ENCODE measurements around the gene LTF.
"Not testable (repeated sequence)": the region's sequence is repeated elsewhere in the genome, so short reads cannot be mapped to it uniquely, and the experiment has no call there.

LTF gene

DNA sequence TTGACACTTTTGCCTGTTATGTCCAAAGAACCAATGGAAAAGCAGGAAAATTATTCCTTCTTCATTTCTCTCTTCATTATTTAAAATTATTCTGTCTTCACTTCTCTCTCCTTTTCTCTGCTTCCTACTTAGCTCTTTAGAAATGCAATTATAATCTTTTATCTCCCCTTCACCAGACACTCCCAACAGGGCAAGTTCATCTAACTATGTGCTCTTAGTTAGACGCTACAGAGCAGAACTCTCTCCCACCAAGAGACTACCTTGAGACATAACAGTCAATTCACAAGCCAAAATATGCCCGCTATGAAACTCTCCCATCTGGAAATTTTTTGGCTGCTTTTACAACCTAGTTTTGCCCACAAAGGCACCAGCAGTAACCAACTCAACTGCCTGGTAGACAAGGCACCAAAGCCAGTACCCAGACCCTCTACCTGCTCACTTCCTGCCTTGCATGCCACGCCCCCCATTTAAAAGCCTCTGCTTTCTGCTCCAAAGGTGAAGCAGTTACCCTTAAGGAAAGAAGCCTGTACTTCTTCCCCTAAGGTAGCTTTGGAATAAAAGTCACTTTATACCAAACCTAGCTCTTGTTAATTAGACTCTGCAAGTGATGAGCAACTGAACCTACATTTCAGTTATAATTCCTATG lies 29.5 kb downstream of the LTF start:
- DNase-seq = no peak

DNA sequence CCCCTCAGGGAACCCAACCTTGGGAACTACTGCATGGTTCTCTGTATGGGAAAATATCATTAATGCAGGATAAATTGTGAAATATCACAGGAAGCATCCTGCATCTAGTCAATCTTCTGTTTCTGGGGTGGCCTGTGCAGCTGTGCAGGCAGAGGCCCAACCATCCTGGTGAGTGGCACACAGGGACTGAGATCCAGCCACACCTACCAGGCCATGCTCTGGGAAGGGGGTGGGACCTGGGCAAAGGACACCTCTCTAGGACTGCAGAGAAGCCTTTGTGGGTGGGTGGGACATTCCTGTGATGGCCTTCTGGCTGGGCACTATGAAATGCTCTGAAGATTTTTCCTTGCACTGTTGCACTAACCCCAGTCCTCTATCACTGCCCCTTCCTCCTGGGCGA lies 30.9 kb downstream of the LTF start:
- DNase-seq = no peak

DNA sequence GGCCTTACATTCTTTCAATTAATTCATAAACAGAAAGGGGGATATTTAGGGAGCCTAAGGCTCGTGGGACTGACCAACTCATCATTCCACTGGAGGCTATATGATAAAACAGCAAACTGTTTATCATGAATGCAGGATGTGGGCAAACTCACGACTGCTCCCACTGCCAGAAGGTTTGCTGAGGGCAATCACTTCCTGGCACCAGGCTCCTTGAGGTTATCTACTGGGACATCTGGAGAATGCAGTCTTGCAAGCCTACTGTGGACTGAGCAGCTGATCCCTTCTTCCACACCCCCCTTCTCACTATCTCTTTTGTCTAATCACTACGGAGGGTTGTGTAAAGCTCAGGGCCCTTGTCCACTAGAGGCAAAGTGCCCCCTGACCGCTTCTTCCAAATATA lies 31.6 kb downstream of the LTF start:
- not testable (repeated sequence) for DNase-seq

DNA sequence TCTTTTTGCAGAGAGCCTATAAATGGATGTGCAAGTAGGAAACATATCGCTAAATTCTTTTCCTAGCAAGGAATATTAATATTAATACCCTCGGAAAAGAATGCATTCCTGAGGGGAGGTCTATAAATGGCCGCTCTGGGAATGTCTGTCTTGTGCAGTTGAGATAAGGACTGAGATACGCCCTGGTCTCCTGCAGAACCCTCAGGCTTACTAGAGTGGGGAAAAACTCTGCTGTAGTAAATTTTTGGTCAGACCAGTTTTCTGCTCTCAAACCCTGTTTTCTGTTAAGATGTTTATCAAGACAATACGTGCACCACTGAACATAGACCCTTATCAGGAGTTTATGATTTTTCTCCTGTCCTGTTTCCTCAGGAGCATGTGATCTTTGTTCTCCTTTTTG lies 32.8 kb downstream of the LTF start:
- not testable (repeated sequence) for DNase-seq

DNA sequence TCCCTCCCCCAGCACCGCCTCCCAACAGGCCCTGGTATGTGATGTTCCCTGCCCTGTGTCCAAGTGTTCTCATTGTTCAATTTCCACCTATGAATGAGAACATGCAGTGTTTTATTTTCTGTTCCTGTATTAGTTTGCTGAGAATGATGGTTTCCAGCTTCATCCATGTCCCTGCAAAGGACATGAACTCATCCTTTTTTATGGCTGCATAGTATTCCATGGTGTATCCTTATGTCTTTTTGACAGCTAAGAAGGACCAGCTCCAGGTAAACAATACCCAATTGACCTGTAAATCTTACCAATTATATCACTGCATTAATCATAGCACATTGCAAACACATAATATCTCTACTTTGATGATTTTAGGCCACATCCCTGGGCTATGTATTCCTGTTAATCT lies 33.8 kb downstream of the LTF start:
- not testable (repeated sequence) for DNase-seq

DNA sequence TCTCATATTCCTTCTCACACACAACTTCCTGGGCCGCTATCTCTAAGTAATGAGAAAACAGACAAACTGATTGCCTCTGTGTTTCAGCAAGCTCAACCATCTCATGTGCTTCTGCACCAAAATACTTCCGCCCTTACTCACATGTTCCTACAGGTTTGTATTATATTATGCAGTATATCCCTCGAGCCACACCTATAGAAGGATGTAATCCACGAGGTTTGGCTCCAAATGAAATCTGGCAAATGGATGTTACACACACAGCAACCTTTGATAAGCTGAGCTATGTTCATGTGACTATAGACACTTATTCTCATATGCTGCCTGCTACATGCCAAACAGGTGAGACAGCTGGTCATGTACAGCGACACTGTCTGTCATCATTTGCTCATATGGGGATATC lies 35.0 kb downstream of the LTF start:
- no peak for DNase-seq

DNA sequence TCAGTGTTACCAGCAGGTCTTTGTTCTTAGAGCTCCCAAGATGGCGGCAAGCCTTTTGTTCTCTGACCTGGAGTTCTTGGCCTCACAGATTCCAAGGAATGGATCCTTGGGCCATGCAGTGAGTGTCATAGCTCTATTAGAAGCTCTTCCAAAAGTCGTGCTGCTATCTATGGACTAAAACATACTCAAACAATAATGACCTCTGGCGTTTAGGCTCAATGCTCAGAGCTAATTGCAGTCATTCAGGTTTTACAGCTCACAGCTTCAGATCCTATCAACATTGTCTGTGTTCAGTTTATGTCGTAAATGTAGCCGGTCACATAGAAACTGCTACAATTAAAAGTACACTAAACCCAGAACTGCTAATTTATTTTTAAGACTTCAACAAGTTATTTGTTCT lies 35.5 kb downstream of the LTF start:
- DNase-seq = no peak

DNA sequence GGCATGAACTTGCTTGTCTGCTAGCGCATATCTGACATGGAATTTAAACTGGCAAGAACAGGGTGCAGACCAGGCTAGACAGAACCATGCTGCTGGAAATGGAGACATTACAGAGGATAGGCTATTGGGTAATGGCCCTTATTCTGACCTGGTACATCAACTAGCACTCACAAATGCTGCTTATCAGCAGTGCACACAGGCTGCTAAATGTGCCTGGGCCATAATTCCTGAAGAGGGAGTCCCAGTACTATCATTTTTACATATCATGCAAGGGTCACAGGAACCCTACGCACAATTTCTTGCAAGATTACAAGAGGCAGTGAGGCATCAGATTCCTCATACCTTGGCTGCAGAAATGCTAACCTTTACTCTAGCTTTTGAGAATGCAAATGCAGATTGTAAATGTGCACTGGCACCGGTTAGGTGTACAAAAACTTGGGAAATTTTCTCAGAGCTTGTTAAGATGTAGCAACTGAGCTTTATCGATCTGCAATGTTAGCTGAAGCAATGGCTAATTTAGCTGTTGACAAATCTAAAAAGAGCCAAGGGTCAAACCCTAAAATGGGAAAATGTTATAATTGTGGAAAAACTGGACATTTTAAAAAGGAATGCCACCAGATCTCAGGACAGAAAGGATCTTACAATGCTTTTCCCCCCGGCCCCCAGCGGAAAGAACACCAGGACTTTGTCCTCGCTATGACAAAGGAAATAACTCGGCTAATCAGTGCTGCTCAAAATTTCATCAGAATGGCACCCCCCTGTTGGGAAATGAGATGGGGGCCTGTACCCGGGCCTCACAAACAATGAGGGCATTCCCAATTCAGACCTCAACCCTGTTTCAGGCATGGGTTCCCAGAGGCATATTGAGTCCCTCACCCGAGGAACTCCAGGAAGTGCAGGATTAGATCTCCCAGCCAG lies 36.5 kb downstream of the LTF start:
- no peak for DNase-seq

DNA sequence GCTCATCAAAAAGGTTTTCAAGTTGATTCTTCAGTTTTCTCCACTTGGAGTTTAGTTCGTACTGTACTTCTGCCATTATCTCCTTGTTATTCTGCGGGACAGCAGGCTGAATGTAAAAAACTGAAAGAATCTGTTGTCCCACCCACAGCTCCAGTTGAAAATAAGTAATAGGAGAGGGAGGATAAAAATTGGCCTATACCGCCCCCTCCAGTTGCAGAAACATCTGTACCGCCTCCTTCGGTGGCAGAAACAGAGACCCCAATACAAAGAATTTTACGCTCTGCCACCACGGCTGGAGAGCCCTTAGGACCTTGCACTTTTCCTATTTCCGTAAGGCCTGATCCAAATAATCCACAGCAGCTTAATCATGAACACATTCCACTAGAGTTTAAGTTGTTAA lies 37.3 kb downstream of the LTF start:
- not testable (repeated sequence) for DNase-seq

DNA sequence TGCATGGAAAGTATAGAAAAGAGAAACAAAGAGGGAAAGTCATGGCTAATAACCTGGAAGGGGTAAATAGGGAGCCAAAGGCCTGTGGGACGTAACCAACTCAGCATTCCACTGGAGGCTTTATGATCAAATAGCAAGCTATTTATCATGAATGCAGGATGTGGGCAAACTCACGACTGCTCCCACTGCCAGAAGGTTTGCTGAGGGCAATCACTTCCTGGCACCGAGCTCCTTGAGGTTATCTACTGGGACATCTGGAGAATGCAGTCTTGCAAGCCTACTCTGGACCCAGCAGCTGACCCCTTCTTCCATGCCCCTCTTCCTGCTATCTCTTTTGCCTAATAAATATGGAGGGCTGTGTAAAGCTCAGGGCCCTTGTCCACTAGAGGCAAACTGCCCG lies 38.2 kb downstream of the LTF start:
- not testable (repeated sequence) for DNase-seq

DNA sequence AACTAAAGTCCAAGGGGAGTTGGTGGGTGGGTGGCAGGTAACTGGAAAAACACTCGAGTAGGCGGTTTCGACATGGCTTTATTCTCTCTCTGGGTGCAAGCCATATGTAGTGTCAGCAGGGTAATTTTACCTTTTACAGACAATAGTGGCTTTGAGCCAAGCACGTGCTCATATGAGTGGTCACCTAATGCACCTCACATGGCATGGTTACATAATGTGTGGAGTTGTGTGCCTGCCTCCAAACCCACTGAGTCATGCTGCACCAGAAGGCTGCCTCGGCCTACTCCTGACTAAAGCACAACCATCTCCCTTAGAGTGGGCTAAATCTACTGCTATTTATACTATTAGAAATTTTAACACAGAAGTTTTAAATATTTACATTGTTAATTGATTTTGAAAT lies 41.1 kb downstream of the LTF start:
- no peak for DNase-seq

DNA sequence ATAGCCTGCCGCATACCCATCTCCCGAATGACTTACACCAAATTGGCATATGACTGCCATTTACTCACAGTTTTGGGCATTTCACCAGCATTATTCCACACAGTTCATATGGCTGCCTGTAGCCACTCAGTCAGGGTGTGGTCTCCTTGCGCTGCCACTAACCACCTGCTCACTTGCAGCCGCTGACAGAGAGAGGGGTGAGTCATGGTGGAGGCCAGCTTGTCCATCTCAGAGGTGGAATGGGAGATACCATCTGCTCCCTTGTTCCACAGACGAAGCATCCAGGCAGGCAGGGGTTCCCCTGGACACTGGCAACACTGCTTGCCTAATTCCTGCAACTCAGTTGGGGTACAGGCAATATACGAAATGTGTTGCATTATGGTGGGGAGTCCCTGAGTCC lies 42.1 kb downstream of the LTF start:
- no peak for DNase-seq

DNA sequence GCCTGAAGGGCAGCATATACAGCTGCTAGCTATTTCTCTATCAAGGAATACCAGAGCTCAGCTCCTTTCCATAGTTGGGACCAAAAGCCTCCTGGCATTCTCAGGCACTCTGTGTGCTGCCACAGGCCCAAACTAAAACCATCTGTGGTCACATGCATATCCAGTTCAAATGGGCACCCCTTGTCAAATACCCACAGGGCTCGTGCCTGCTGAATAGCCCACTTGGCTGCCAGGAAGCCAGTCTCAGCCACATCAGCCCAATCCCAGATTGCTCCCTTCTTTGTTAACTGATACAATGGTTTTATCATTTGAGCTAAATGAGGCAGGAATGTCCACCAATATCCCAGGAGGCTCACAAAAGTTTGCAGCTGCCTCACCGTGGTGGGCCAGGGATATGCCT lies 43.8 kb downstream of the LTF start:
- no peak for DNase-seq

DNA sequence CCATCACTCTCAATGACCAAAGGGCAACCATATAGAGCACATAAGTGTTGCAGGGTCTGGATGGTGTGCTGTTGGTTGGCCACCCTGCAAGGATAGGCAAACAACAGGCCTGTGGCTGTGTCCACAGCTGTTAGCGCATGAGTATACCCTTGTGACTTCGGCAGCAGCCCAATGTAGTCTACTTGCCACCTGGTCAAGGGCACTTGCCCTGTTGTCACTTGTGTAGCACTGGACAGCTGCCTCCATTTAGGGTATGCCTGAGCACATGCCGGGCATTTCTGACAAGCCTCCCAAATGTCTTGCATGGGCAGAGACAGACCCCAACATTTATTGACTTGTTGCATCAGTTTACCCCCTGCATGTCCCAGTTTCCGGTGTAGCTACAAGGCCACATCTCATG lies 44.9 kb downstream of the LTF start:
- no peak for DNase-seq

DNA sequence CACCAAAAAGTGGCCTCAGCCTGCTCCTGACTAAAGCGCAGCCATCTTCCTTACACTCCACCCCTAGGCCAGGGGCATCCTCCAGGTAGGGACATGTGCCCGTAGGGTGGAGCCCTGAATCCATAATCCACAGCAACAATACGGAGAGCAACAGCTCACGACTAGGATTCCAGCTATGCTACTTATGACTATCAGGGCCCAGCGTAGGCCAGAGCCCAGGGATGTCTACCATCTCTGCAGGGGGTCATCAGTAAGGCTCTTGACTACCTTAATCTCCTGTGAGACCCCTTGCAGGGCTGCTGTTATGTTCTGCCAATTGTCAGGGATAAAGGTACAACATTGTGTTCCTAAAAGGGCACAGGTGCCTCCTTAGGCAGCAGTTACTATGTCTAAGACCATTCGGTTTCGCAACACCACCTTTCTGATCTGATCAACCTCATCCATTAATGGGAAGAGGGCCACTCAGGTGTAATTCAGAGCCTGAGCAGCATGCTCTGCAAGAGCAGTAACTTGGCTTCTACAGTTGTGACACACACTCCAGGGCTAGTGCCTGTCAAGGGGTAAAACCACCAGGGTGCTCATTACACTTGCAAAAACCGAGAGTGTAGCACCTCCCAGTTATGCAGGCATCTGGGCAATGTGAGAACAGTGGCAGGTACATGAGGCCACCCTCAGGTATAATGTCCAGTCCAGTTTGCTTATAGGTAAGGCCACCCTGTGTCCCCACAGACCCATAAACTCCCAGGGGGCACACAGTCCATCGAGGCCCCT lies 46.7 kb downstream of the LTF start:
- no peak for DNase-seq

DNA sequence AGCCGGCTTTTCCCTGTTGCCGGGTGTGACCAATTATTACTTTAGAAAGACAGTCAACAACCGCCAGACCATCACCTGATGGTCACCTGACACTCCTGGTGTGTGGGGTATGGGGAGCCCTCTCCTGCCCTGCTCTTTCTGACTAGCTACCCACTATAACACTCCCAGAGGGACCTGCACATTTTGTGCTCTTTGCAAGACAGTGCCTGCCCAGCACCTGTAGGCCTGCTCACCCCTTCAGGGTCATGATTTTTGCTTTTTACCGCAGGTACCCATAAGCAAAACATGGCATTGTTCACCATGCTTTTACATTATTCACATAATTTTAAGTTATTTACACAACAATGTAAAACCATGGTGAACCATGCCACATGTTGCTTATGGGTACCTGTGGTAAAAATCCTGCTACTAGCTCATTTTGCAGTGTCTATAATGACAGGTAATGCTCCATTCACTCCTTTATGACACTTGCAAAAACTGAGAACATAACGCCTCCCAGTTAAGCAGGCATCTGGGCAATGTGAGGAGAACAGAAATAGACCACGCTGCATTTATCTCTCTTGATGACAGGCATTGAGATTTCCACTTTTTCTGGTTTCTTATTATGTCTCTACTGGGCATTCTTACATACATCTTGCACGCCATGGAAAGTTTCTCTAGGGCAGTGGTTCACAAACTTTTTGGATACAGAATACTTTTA lies 47.7 kb downstream of the LTF start:
- no peak for DNase-seq

DNA sequence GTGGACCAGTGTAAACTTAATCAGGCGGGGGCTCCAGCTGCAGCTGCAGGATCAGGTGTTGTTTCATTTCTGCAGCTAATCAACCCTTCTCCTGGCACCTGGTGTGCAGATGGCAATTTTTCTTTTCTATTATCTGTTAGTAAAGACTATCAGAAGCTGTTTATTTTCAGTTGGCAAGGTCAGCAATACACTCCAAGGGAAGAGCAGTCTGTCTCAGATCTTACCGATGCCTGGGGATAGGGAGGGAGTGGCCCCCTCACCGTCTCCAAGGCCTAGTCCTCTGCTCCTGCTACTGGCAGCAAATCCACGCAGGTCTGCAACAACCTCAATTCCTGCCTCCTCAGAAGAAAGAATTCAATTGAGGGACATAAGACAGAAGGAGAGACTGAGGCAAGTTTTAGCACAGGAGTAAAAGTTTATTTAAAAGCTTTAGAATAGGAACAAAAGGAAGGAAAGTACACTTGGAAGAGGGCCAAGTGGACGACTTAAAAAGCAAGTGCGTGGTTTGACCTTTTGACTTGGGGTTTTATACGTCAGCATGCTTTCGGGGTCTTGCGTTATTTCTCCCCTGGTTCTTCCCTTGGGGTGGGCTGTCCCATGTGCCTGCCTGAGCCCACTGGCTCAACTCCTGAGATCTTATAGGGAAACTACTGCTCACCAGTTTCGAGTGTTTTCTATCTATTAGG lies 48.4 kb downstream of the LTF start:
- no peak for DNase-seq

DNA sequence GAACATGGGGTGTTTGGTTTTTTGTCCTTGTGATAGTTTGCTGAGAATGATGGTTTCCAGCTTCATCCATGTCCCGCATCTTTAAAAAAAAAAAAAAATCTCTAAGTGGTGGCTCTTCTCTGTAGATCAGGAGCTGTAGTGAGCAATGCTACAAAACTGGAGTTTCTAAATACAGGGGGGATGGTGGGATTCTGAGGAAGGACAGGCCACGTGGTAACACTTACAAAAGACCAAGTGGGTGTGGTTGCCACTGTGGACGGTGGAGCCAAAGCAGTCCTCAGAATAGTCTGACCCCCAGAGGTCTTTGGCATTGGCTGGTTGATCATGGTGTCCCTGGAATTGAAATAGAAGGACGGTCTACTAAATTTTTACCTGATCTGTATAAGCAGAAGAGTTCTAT lies 50.0 kb downstream of the LTF start:
- DNase-seq = no peak

DNA sequence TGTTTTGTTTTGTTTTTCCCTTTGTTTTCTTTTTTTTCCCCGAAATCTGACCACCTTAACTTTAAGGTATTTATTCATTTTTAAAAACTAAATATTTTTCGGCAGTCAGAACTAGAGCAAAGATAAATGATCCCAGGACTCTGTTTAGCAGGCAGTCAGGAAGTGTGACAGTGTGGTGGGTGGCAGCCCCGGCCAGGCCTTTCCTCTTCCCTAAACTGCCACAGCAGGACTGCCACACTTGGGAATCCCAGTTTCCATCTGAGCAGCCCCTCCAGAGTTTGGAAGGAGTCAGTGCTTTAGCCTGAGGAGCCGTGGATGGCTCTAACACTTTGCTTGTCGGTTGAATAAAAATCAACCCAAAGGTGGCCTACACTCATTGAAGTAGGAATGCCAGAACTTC lies 50.8 kb downstream of the LTF start:
- no peak for DNase-seq

DNA sequence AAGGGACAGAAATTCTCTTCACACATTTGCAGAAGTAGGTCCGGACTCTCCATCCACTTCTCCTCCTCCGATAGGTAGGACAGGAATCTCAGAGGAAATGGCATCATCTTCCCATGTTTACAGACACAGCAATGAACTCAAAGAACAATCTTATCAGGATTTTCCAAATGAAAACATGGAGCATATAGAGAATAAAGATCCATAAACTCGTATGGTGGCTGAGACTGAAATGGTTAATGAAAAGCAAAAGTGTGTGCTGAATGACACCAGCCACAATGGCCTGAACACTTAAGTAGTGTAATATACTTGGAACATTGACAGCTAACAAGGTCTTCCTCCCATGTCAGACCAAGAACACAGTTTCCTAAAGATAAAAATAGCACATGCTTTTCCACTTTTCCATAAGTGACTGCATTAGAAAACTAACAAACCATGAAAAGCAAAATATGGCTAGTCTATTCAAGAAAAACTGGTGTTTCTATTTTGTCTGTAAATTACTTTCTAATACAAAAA lies 51.9 kb downstream of the LTF start:
- DNase-seq = no peak

DNA sequence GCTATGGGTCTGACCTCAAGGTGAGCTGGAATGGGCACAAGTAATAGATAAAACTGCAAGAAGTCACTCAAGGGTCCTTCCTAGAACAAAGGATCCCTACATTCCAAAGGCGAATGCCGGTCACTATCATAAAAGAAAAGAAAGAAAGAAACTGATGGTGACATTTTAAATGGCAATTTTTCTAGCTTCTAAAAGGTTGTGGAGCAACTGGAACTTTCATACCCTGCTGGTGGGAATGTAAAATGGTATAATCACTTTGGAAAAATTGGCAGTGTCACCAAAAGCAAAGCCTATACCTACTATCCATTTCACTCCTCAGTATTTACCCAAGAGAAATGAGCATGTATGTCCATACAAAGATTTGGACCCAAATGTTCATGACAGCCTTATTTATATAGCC lies 53.4 kb downstream of the LTF start:
- DNase-seq = no peak

DNA sequence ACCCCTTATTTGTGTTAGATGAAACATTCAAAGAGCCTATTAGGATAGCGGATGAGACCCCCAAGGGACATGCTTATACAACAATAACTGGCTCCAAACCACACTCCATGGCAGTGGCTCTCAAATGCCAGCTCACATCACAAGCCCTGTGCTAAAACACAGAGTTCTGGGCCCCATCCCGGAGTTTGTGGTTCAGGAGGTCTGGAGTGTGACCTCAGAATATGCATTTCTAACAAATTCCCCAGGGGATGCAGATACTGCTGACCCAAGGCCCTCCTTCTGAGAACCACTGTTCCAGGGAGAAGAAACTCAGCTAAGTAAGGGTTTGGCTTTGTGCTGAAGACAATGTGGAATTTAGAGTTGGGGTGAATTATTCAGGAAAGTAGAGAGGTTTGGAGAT lies 54.0 kb downstream of the LTF start:
- DNase-seq = no peak

Data from stimulated activated naive CD4-positive, alpha-beta T cell treated with Interleukin-2 at 50 U/mL for 16 hours (primary cell).